T-helper 1 cell (primary cell): ENCODE data around the gene DPPA2.

Source experiments
- DNase-seq, 5 donors: peaks; one replicate each; pipeline ENCODE4 v3.0.0-alpha.2; 2012 to 2020

The DPPA2 gene

GRCh38 chr3:109313061-109313460, 3.3 kb downstream of the DPPA2 start:
- no peak for DNase-seq

DNA sequence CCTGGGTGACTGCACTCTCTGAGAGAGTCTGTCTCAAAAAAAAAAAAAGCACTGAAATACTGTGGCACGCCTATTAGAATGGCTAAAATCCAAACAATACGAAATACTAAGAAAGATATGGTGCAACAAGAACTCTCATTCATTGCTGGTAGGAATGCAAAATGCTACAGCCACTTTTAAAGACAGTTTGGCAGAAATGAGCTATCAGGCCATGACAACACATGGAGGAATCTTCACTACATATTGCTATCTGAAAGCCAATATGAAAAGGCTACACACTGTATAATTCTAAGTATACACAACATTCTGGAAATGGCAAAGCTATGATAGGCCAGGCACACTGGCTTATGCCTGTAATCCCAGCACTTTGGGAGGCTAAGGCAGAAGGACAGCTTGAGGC, 18.8 kb downstream of the DPPA2 start:
- DNase-seq, result no peak

GRCh38 chr3:109284071-109284470, 32.2 kb downstream of the DPPA2 start:
- DNase-seq, result no peak

DNA sequence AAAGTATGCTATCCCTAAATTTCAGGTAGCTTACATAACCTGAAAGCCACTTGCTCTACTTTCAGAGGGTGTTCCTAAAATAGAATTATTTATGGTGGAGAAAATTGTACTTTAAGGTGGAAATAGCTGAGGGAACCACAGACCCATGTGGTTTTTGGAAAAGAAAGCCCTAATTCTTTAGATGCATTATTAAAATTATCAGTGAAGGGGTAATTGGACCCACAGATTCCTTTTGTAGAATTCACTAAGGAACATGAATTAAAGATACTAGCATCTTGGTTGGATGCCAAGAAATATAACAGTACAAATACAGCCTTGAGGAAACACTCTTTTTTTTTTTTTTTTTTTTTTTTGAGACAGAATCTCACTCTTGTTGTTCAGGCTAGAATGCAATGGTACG, 37.8 kb downstream of the DPPA2 start:
- DNase-seq, result no peak

- DNase-seq, result no peak
Observed at GRCh38 chr3:109278141-109278540, 38.2 kb downstream of the DPPA2 start.

- DNase-seq, result no peak
Observed at GRCh38 chr3:109275702-109276293, 40.5 kb downstream of the DPPA2 start.

DNA sequence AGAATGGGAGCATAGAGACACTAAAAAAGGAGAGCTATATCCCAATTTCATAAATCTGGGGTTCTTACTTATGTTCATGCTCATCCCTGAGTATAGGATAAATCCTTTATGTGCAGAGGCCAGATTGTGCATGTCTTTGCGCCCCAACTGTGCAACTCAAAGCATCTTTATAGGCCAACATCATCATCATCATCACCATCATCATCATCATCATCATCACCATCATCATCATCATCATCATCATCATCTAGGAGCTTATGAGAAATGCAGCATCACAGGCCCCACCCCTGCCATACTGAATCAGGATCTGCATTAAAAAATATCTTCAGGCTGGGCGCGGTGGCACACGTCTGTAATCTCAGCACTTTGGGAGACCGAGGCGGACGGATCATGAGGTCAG, 45.5 kb downstream of the DPPA2 start:
- no peak for DNase-seq

DNA sequence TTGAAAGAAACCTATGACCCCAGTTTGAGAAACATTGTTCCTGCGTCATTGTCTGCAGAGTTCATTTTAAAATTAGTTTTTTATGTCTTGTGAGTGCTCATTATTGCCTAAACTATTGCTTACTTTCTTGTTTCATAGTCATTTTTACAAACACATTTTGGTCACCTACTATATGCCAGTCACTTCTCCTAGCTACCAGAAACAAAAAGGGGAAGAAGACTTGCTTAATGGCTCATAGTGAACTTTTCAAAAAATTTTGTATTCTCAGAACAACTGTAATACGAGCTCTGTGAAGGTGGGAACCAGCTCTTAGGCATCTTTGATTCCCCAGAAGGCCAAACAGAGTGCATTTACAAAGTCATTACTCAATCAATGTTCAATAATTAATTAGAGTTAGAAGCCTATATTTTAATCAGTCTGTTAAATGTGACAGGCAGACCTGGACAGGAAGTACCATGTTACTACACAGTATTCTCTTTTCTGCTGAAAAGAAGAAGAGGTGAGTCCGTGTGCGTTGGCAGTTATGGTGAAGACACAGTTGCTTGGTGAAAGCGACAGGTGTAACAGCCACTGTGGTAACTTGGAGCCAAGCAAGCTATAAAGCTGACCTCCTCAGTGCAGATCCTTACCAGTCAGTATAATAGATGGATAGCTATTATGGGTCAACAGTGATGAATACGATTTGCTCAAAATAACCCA, 46.6 kb downstream of the DPPA2 start:
- no peak for DNase-seq

GRCh38 chr3:109268181-109268580, 48.1 kb downstream of the DPPA2 start:
- no peak for DNase-seq

DNA sequence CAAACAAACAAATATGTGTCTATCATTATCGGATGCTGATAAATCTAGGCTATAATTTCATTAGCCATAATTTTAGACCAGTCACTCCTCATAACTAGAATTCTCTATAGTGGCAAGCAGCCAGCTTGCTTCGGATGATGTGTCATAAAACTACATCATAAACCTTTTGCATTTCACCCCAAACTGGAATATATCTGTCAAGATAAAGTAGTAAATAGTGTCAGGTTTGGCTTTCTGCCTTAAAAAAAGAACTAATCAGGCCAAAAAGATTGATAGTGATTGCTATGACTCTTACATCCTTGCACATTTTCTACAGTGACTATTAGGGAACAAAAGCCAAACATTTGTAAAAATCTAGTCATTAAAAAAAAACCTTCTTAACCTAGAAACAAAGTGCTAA, 51.0 kb downstream of the DPPA2 start:
- no peak for DNase-seq

- DNase-seq, result no peak
Observed at GRCh38 chr3:109257269-109257668, 59.0 kb downstream of the DPPA2 start.

DNA sequence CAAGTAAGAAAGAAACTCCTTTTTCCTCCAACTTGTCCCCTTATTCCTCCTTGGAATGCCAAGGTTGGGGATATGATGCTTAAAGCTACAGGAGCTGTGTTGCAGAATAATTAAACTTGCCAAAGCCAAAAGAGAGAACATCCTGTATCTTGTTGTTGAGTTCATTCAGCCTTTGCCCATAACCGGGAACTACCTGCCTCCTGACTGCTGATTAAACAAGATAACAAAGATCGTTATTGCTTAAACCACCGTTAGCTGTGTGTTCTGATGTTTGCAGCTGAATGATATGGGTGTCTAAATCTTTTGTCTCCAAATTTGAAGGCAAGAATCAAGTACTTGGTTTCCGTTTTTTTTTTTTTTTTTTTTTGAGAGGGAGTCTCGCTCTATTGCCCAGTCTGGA, 61.5 kb downstream of the DPPA2 start:
- DNase-seq, result no peak

GRCh38 chr3:109252641-109253040, 63.7 kb downstream of the DPPA2 start:
- no peak for DNase-seq
